HepG2 (cell line): ENCODE results near the gene LDLRAD3. TPM values are rescaled to one million over a fixed set of nuclear protein-coding genes. Genes with fewer than 3 reads are reported as not detected.

Source experiments
- ATAC-seq: fragments of 200-7000 bp; cut with Tn5 transposase; 3 replicates; pipeline ENCODE4 v1.9.1; 2020; ENCODE audit warnings: mild to moderate bottlenecking, moderate library complexity
- BruUV-seq: library from RNA; stranded (reverse); fragments of 400-500 nt; replicated peaks from 2 replicates; lab custom pipeline; 2021; lab: Mats Ljungman, UMichigan
- CTCF ChIA-PET: fragments of 300-600 bp; formaldehyde crosslinking; extraction: SDS; loops from one replicate; lab custom pipeline; 2021; ENCODE audit warnings: low total read pairs, inconsistent platforms, low intra/inter-chr PET ratio; lab: Yijun Ruan, JAX
- POLR2A ChIA-PET: fragments of 350-600 bp; sonication (Branson Sonifier 250); formaldehyde crosslinking; loops from one replicate; lab custom pipeline; 2020; ENCODE audit warnings: antibody characterized with exemption, inconsistent platforms; lab: Yijun Ruan, JAX
- DNase-seq: peaks from one replicate; pipeline ENCODE4 v3.0.0-alpha.2; 2015; ENCODE audit warnings: low spot score
- FAIRE-seq: peaks from 3 replicates; lab custom pipeline; 2011; peaks lifted over from hg19 to GRCh38; lab: Jason Lieb, UNC
- H2AFZ ChIP-seq: one replicate; pipeline ENCODE4 v1.6.1; 2011; ENCODE audit warnings: low read length, inconsistent platforms
- H3K27ac ChIP-seq: fragments of 300-600 bp; 3 replicates; pipeline ENCODE4 v1.8.0; 2011; ENCODE audit warnings: mixed run types, mild to moderate bottlenecking, mixed read lengths, low read length, inconsistent platforms; ENCODE audit not compliant: insufficient read depth; ENCODE audit errors: extremely low read length
- H3K27me3 ChIP-seq, 2 experiments: fragments of 200-600 bp in 1 of 2; 2 replicates in 1 of 2; 3 replicates in 1 of 2; pipeline versions ENCODE4 v1.6.0 to v1.8.0; 2011; ENCODE audit warnings: low read length in 2 of 2, mild to moderate bottlenecking in 2 of 2, moderate library complexity in 2 of 2, inconsistent platforms in 1 of 2; ENCODE audit not compliant: insufficient read depth in 2 of 2, control insufficient read depth in 1 of 2
- H3K36me3 ChIP-seq, 2 experiments: fragments of 200-600 bp in 1 of 2; replicated peaks in 1 of 2; 2 replicates in 1 of 2; 3 replicates in 1 of 2; pipeline versions ENCODE4 v1.5.1 to v1.8.0; 2011; ENCODE audit warnings: low read length in 2 of 2, inconsistent platforms in 1 of 2; ENCODE audit not compliant: insufficient read depth in 2 of 2, control insufficient read depth in 1 of 2
- H3K4me1 ChIP-seq: 2 replicates; pipeline ENCODE4 v1.5.1; 2012; ENCODE audit warnings: low read length, inconsistent platforms; ENCODE audit not compliant: insufficient read depth
- H3K4me2 ChIP-seq: 2 replicates; pipeline ENCODE4 v1.6.0; 2011; ENCODE audit warnings: low read depth, low read length, inconsistent platforms
- H3K4me3 ChIP-seq, 3 experiments: fragments of 200-600 bp in 1 of 3; sonication (generic), shearing (Covaris generic) in 1 of 3; replicated peaks in 1 of 3; 2 replicates each; pipeline ENCODE4 v1.5.1; 2011 to 2016; ENCODE audit warnings: low read length in 3 of 3, inconsistent platforms in 2 of 3, low read depth in 2 of 3, mild to moderate bottlenecking in 2 of 3, control low read depth in 1 of 3, mixed read lengths in 1 of 3; ENCODE audit not compliant: insufficient read depth in 1 of 3
- H3K79me2 ChIP-seq: one replicate; pipeline ENCODE4 v1.6.1; 2011; ENCODE audit warnings: low read length, inconsistent platforms; ENCODE audit not compliant: insufficient read depth
- H3K9ac ChIP-seq: 2 replicates; pipeline ENCODE4 v1.6.0; 2011; ENCODE audit warnings: mild to moderate bottlenecking, low read depth, low read length, inconsistent platforms; ENCODE audit not compliant: insufficient read depth
- H3K9me3 ChIP-seq: 2 replicates; pipeline ENCODE4 v1.5.1; 2012; ENCODE audit warnings: mild to moderate bottlenecking, low read length
- H4K20me1 ChIP-seq: 2 replicates; pipeline ENCODE4 v1.6.0; 2011; ENCODE audit warnings: inconsistent platforms, mild to moderate bottlenecking, low read length, moderate library complexity; ENCODE audit not compliant: insufficient read depth
- CHD4 ChIP-seq: fragments of 200-600 bp; sonication (generic); IDR thresholded peaks from 2 replicates; pipeline ENCODE4 v1.7.0; 2017; ENCODE audit warnings: mild to moderate bottlenecking, low read length, borderline replicate concordance
- FOXM1 ChIP-seq: sonication (generic); formaldehyde crosslinking; IDR thresholded peaks from 2 replicates; pipeline ENCODE4 v1.5.0; 2020; ENCODE audit warnings: missing genetic modification reagents
- KDM3A ChIP-seq: IDR thresholded peaks from 2 replicates; pipeline ENCODE4 v1.6.1; 2018; ENCODE audit warnings: low read depth, missing compliant biosample characterization
- KLF9 ChIP-seq: IDR thresholded peaks from 2 replicates; pipeline ENCODE4 v1.6.1; 2016; ENCODE audit warnings: low read depth
- MEIS2 ChIP-seq: sonication (generic); formaldehyde crosslinking; IDR thresholded peaks from 2 replicates; pipeline ENCODE4 v1.9.0; 2021; ENCODE audit warnings: mild to moderate bottlenecking, missing genetic modification reagents
- RCOR2 ChIP-seq: IDR thresholded peaks from 2 replicates; pipeline ENCODE4 v1.6.1; 2016; ENCODE audit warnings: missing biosample characterization, missing genetic modification reagents
- SP4 ChIP-seq: sonication (generic); formaldehyde crosslinking; IDR thresholded peaks from 2 replicates; pipeline ENCODE4 v1.8.1; 2023; ENCODE audit warnings: mild to moderate bottlenecking, missing genetic modification reagents
- SRY ChIP-seq: sonication (generic); formaldehyde crosslinking; IDR thresholded peaks from 2 replicates; pipeline ENCODE4 v1.8.0; 2022; ENCODE audit warnings: mild to moderate bottlenecking, missing genetic modification reagents
- ZNF354B ChIP-seq: sonication (generic); formaldehyde crosslinking; IDR thresholded peaks from 2 replicates; pipeline ENCODE4 v1.8.0; 2022; ENCODE audit warnings: mild to moderate bottlenecking, missing genetic modification reagents
- ZNF557 ChIP-seq: sonication (generic); formaldehyde crosslinking; IDR thresholded peaks from 2 replicates; pipeline ENCODE4 v1.4.0; 2020; ENCODE audit warnings: missing genetic modification reagents
- ZNF660 ChIP-seq: sonication (generic); formaldehyde crosslinking; IDR thresholded peaks from 2 replicates; pipeline ENCODE4 v1.5.1; 2020; ENCODE audit warnings: mild to moderate bottlenecking, low read depth, missing genetic modification reagents, borderline replicate concordance
- ZSCAN25 ChIP-seq: sonication (generic); formaldehyde crosslinking; IDR thresholded peaks from 2 replicates; pipeline ENCODE4 v1.8.0; 2022; ENCODE audit warnings: mild to moderate bottlenecking, missing genetic modification reagents
- WGBS: methylation state at CpG from one replicate; pipeline ENCODE4 v1.1.6; 2017; ENCODE audit warnings: low lambda C conversion rate; 5-methylcytosine and 5-hydroxymethylcytosine counted together
- in situ Hi-C: cut with HindIII; loops from 2 replicates; pipeline ENCODE4 v1.10.0; 2017; ENCODE audit warnings: low pct_unique_long_range_greater_than_20kb; ENCODE audit not compliant: extremely low pct_ligation_motif_present
- intact Hi-C: fragments of 100-400 bp; cut with micrococcal nuclease; formaldehyde crosslinking; loops from one replicate; pipeline ENCODE4 v1.10.0; 2022; ENCODE audit not compliant: unreplicated experiment
- polyA plus RNA-seq, 8 experiments: library from polyadenylated mRNA; depleted of rRNA in 3 of 8; stranded (reverse) in 7 of 8; unstranded in 1 of 8; fragments of >200 nt; fragmentation: Illumina TruSeq in 4 of 8; extraction: Trizol in 4 of 8; gene quantifications; 2 replicates each; pipeline versions ENCODE4 v1.2.1 to v1.2.3, GENCODE V29; 2011 to 2016; ENCODE audit warnings: low read depth in 4 of 8, missing spikeins in 1 of 8, mixed read lengths in 1 of 8; ENCODE audit not compliant: insufficient read depth in 1 of 8
- total RNA-seq, 5 experiments: library from RNA; depleted of rRNA; stranded (reverse); fragments of >200 nt; fragmentation: Illumina TruSeq; extraction: Trizol; gene quantifications; 2 replicates each; pipeline ENCODE4 v1.2.3, GENCODE V29; 2016; ENCODE audit warnings: low read depth in 1 of 5
- TF ChIP-seq, protein P1 (sequence below): IDR thresholded peaks from 2 replicates; pipeline ENCODE4 v1.6.1; 2012; ENCODE audit warnings: low read length, improper control_type of control experiment
- TF ChIP-seq, protein P2 (sequence below): sonication (generic); formaldehyde crosslinking; IDR thresholded peaks from 2 replicates; pipeline ENCODE4 v1.5.0; 2020; ENCODE audit warnings: mild to moderate bottlenecking, missing genetic modification reagents

Gene LDLRAD3
- total and polyA plus RNA-seq, 2 of the 13 experiments (the other 11 are each of a cell fraction or from before 2014, with no cell fraction given): 0.50 to 0.60 TPM

DNA sequence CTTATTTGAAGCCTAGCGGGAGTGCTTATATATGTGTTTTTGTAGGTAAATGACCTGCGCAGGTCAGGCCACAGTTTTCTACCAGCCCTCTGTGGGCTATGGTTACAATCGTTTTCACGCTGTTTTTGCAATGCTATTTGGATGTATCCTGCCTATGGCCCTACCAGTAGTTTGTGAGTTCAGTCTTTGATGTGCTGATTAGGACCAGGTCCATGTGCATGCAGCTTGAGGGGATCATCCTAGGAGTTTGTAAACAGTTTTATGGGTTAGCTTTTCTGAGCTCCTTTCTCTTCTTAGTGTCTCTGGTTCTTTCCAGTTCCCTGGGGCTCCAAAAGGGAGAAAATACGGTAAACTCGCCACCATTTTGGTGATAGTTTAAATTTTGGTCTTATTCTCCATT, 142.5 kb downstream of the LDLRAD3 start:
- no peaks in the 10 kb centered on the region for H3K9me3 ChIP-seq
- H3K27ac ChIP-seq: no peak overlapping the region
- POLR2A ChIA-PET: no interaction called here
- no peaks in the 10 kb centered on the region for H3K36me3 ChIP-seq
- DNase-seq (no peak), FAIRE-seq (no peak), ATAC-seq (no peak)
- no peak overlapping the region for H3K4me2 ChIP-seq
- CTCF ChIA-PET: no interaction called here
- BruUV-seq: no TSS peak
- H3K4me1 ChIP-seq: peaks cover 13% of the 10 kb centered on the region
- no peak overlapping the region for H3K4me3 ChIP-seq
- TF ChIP-seq, protein P1, sequence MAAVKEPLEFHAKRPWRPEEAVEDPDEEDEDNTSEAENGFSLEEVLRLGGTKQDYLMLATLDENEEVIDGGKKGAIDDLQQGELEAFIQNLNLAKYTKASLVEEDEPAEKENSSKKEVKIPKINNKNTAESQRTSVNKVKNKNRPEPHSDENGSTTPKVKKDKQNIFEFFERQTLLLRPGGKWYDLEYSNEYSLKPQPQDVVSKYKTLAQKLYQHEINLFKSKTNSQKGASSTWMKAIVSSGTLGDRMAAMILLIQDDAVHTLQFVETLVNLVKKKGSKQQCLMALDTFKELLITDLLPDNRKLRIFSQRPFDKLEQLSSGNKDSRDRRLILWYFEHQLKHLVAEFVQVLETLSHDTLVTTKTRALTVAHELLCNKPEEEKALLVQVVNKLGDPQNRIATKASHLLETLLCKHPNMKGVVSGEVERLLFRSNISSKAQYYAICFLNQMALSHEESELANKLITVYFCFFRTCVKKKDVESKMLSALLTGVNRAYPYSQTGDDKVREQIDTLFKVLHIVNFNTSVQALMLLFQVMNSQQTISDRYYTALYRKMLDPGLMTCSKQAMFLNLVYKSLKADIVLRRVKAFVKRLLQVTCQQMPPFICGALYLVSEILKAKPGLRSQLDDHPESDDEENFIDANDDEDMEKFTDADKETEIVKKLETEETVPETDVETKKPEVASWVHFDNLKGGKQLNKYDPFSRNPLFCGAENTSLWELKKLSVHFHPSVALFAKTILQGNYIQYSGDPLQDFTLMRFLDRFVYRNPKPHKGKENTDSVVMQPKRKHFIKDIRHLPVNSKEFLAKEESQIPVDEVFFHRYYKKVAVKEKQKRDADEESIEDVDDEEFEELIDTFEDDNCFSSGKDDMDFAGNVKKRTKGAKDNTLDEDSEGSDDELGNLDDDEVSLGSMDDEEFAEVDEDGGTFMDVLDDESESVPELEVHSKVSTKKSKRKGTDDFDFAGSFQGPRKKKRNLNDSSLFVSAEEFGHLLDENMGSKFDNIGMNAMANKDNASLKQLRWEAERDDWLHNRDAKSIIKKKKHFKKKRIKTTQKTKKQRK: no peak
- TF ChIP-seq, protein P2, sequence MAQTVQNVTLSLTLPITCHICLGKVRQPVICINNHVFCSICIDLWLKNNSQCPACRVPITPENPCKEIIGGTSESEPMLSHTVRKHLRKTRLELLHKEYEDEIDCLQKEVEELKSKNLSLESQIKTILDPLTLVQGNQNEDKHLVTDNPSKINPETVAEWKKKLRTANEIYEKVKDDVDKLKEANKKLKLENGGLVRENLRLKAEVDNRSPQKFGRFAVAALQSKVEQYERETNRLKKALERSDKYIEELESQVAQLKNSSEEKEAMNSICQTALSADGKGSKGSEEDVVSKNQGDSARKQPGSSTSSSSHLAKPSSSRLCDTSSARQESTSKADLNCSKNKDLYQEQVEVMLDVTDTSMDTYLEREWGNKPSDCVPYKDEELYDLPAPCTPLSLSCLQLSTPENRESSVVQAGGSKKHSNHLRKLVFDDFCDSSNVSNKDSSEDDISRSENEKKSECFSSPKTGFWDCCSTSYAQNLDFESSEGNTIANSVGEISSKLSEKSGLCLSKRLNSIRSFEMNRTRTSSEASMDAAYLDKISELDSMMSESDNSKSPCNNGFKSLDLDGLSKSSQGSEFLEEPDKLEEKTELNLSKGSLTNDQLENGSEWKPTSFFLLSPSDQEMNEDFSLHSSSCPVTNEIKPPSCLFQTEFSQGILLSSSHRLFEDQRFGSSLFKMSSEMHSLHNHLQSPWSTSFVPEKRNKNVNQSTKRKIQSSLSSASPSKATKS: no peak
- no peak for TF ChIP-seq ZSCAN25 (CRISPR knock-in tag)
- TF ChIP-seq FOXM1 (CRISPR knock-in tag): no peak
- no peak for TF ChIP-seq MEIS2
- no peak for TF ChIP-seq SP4 (CRISPR knock-in tag)
- no peak for TF ChIP-seq CHD4
- no peak for TF ChIP-seq ZNF354B (CRISPR knock-in tag)
- TF ChIP-seq ZNF660: no peak
- TF ChIP-seq RCOR2 (CRISPR knock-in tag): no peak
- TF ChIP-seq KDM3A (CRISPR knock-in tag): no peak
- TF ChIP-seq ZNF557 (CRISPR knock-in tag): no peak
- no peak for TF ChIP-seq SRY
- TF ChIP-seq KLF9 (CRISPR knock-in tag): no peak
- H3K27me3 ChIP-seq: no peaks in the 10 kb centered on the region
- in situ Hi-C loops: no loop called here
- H3K9ac ChIP-seq: no peak overlapping the region
- no peaks in the 10 kb centered on the region for H3K79me2 ChIP-seq
- no peak overlapping the region for H2AFZ ChIP-seq
- 67% methylated on average over 6 of the region's 6 CpGs for WGBS
- intact Hi-C loops: no loop called here
- H4K20me1 ChIP-seq: no peaks in the 10 kb centered on the region
